ENCODE results near the gene FGGY.
"Not testable (repeated sequence)": the region's sequence is repeated elsewhere in the genome, so short reads cannot be mapped to it uniquely, and the experiment has no call there.

The FGGY gene

DNA sequence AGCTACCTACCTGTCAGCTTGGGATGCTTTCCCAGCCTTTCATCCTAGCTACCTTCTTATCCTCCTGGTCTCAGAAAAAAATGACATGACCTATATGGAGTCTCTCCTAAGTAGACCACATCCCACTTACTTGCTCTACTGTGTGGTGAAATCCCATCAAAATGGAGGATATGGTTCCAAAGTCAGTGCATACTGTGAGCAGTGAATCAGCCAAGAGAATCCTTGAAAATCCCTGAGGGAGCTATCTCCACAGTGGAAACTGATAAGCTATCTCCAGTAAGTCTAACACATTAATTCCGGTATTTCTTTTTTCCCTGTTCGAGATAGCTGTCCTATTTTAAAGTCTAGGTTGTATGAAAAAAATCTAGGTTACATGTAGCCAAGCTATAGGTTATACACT, 189.7 kb downstream of the FGGY start:
- DNase-seq: no peak

DNA sequence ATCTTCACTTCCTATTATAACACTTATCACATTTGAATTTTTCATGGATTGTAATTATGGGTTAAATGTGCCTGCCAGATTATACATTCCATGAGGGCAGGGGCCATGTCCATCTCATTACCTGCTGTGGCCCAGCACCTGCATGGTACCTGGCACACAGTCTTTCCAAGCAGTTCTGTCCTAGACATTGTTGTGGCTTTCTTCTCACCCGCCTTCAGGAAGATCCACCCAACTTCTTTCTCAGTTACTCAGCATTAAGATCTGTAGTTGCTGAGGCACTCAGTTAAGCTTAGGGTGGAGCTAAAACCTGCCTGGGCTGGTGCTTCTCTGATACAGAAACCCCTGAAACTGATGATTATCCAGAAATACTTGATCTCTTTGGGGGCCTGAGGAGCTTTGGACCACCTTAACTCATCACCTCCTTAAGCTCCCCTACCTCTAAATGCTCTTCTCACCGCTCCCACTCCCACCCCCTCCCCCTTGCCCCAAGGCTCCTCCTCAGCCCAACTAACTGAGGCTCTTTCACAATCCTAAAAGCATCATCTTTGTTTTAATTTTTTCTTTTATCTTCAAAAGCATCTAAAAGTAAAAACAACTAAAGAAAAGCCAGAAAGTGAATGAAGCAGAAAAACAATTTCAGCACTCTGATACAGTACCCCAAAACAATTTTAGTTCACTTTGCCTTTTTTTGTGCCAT, 190.6 kb downstream of the FGGY start:
- DNase-seq: no peak

DNA sequence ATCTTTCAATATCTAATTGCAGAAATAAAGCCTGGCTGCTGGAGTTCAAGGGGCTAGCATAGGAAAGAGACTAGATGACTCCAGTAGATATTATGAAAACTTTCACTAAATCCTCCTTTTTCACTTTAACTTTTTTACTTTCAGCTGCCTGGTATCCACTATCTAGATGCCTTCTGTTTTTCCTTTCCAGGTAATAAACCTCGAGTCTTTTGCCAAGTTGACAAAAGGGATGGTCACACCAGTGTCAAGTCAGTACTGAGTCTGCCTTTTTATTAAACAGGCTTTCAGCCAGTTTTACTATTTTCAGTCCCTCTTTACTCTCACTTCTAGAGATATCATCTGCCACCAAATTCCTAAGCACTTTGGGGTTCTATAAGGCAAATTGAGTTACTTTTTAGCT, 195.6 kb downstream of the FGGY start:
- DNase-seq: no peak

DNA sequence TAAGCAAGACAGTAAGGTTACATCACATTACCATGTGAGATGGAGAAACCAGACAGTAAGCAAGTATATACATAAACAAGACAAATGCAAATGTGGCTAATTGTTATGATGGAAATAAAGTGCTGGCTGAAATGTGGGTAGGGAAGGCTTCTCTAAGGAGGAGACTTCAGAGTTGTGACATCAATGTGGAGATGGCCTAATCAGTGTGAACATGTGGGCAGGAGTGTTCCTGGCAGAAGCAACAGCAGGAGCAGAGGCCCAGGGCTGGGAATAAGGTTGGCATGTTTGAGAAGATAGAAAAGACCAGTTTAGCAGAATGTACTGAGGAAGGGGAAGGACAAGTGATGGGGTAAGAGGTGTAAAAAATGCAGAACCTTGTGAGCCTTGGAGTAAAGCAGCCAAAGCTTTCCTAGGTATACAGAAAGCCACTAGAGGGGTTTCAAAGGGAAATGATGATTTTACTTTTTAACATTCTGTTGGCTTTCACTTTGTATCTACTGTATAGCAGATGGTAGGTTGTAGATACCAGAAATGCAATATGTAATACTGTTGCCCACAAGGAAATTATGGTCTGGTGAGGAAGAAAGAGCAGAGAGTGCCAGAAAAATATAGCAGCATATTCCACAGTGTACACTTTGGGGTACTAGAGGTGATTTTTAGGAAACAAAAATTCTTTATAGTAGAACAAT, 197.4 kb downstream of the FGGY start:
- DNase-seq: peak; percentile 60 to 65

DNA sequence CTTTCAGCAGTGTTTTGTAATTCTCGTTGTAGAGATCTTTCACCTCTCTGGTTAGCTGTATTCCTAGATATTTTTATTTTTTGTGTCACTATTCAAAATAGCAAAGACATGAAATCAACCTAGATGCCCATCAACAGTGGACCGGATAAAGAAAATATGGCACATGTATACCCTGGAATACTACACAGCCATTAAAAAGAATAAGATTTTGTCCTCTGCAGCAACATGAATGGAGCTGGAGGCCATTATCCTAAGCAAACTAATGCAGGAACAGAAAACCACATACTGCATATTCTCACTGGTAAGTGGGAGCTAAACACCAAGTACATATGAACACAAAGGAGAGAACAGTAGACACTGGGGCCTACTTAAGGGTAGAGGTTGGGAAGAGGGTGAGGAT, 199.3 kb downstream of the FGGY start:
- DNase-seq: not testable (repeated sequence)

DNA sequence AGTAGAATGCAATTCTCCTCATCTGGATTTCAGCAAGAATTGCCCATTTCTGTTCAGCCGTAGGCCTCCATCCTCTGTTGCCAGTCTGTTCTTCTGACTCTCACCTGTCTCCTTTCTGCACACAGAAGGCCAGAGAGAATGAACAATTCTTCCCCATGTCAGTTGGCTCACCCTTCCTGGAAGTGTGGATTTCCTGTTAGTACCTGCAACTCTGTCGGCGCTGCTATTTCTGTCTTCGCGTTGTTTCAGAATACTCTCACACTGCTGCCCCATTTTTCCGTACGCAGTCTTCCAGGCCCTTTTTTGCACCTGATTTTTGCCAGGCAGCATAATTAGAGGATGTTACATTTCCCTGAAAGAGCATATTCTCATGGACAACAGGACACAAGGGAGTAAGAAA, 200.7 kb downstream of the FGGY start:
- DNase-seq: no peak

DNA sequence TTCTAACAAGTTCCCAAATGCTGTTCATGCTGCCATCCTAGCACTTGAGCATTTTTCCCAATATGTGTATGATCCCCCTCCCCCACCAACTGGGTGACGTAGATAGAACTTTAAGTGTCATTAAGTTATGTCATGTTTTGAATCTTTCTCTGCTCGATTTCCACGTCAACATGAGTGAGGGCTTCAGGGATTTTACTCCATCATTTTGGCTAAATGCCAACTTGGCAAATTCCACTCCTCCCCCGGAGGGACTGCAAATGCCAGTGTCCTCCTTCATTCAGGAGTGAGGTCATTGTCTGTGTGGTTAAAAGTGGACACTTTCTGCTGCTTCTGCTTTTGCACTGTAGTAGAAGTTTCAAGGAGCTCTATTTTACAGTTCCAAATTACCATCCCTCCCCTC, 201.7 kb downstream of the FGGY start:
- DNase-seq: peak; percentile 82 to 86

DNA sequence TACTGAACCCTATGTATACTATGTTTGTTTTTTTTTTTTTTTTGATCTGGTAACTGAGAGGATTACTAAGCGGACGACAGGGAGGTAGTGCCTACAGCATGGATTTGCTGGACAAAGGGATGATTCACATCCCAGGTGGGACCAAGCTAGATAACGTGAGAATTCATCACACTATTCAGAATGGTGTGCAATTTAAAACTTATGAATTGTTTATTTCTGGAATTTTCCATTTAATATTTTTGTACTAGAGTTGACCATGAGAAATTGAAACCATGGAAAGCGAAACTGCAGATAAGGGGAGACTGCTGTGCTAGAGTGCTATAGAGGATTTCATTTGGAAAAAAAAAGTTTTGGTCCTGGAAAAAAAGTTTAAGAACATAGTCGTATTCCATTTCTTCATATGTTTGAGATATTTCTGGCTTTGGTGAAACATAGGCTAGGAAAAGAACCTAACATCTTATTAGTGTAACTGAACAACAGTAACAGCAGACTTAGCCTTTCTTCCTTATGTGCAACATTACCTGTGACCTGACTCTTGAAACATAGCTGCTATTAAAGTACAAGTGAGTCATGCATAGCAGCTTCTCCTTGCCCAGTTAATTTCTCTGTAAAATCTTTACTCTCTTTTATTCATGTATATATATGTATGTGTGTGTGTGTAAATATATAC, 202.5 kb downstream of the FGGY start:
- DNase-seq: no peak

DNA sequence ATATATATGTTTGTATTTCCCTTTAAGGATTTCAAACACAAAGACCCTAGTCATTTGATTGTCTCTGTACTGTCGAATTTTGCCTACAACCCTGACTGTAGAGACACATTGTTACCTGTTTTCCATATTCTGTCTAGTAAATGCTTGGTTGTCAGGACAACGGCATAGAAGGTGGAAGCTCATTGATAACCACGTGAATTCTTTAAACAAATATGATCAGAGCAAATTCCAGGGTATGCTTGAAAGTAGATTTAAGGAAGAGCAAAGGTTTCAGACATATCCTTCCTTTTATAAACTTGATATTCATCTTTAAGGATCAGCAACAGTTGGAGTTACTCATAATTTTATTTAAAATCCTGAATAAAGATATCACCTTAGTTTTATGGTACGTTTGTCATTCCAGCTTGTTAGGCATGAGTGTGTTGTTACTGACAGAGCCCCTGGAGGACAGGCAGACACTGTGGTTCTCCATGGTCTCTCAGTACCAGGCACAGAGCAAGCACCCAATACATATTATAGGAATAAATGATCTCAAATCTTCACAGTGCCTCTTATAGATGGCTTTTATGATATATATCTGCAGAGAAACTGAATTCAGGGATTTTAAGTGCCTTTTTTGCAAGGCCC, 203.2 kb downstream of the FGGY start:
- no peak for DNase-seq

DNA sequence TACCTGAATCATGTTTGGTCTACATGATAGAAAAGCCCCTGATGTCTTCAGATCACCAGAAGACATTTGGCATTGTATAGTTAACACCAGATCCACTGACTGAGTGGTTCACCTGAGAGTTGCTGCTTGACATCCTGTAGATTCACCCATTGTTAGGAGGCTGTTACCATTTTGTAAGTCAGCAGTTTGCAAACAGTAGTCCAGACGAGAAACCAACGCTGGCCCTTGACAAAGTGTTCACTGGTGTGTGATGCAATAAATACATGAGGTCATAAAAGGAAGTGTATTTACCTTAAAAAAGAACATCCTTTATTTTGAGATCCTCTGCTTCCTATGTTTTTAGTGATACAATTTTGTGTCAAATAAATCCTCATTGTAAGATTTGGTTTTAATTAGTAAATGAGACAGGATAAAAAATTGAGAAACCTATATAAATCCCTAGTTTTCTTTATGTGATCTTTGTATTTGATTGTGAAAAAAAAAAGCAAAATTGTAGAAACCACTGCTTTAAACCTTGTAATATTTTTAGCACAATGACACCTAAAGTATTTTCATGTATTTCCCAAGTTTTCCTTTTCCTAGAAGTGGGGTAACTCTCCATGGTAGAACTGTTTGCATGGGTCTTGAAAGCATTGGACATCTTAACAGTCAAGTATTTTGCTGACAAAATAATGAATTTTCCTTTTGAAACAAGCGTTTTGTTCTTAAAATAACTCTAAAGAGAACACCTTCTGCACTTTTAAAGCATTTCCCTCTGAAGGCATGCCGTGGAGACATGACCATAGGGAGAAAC, 204.3 kb downstream of the FGGY start:
- DNase-seq: peak; percentile 63 to 65

DNA sequence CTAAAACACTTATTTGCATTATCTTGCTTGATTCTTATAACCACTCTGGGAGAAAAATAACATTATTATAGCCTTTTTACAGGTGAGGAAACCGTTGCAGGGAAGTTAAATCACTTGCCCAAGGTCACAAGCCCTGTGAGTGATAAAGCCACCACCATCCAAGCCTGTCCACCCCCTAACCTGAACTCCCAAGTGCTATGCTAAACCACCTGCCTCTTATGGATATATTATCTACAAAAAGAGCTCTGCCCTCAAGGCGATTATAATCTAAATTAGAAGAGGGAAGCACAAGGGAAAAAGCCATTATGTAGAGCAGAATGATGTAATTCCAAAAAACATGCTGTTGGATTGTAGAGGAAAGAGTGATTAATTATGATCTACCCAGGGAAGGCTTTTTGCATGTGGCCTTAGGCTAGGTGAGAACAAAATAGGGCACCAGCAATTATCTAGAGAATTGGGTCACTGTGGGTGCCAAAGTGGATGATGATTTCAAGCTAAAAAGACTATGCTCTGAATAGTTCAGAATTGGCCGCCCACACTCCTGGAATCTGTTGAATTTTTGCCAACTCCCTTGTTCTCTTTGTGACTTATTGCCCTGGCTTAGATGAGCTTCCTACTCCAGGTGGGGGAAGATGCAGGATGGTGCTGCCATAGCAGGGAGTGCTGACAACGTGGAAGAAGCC, 205.3 kb downstream of the FGGY start:
- no peak for DNase-seq

DNA sequence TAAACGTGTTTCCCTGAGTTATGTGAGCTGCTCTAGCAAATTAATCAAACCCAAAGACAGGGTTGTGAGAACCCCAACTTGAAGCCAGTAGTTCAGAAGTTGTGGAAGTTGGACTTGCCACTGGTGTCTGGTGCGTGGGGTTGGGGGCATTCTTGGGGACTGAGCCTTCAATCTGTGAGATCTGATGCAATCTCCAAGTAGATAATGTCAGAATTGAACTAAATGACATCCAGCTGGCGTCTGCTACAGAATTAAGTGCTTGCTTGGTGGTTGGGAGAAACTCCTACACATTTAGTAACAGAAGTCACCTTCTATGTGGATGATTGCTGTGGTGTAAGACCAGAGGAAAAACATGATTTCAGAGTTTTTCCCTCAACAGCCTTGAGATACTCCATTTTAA, 207.4 kb downstream of the FGGY start:
- DNase-seq: no peak

DNA sequence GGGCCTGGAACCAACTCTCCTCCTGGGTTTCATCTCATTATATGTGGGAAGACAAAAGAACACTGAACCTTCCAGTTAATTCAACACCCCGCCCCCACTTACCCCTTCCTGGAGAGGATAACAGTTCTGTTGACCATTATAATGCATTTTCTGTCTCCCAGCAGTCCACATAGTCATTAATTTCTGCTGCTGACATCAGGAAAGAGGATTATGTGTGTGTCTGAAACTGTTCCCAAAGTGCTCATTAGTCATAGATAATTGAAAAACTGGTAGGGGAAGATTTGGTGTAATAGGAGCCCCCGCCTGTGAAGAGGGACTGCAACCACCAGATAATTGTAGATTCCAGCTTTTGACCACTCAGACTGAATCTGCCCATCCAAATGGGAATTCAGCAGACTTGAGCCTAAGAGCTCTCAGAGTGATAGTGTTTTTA, 208.7 kb downstream of the FGGY start:
- DNase-seq: no peak

DNA sequence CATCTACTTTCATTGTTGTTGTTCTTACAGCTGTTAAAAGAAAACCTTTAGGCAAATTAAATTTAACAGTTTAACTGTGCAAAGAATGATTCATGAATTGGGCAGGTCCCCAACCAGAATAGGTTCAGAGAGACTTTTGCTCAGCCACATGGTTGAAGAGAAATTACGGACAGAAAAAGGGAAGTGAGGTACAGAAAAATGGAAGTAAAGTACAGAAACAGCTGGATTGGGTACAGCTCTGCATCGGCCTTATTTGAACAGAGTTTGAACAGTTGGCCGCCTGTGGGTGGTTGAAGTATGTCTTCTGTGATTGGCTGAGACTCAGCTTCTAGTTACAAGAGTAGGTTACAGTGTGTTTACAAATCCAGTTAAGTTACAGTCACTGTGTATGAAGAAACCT, 210.1 kb downstream of the FGGY start:
- peak; percentile 88 to 91 for DNase-seq

DNA sequence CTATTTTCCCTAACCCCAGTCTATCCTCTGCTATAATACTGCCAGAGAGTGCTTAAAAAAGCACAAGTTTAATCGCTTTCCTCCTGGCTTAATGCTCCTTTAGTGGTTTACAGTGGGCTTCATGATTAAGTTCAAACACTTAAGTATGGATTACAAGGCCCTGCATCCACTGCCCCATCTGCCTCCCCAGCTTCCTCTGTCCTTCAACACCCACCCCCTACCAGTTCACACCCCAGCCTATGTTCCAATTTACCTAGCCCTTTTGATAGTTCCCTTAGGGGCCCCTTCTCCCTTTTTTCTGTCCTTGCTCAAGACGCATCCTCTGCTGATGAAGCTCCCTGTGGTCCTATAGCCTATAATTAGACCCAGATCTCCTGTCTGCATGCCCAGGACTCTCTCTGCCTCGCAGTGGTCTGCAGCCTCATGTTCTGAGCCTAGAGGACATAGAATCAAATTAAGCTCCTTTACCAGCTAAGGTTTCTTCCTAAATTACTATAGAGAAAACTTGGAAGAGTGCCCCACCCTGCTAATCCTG, 212.5 kb downstream of the FGGY start:
- no peak for DNase-seq

DNA sequence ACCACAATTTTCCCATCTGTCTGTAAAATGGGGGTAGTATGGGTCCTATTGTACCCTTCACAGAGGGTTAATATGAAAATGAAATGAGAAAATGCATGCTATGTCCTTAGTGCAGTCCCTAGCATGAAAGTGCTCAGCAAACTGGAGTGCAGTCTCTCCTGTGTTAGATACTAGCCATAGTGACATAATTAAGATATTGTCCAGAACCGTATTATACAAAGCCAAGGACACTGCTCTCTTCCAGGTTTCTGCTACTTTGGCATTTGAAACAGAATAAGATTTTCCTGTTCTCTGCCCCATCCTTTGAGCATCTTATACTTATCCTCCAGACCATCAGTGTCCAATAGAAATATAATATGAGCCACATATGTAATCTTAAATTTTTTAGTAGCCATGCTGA, 213.4 kb downstream of the FGGY start:
- no peak for DNase-seq

DNA sequence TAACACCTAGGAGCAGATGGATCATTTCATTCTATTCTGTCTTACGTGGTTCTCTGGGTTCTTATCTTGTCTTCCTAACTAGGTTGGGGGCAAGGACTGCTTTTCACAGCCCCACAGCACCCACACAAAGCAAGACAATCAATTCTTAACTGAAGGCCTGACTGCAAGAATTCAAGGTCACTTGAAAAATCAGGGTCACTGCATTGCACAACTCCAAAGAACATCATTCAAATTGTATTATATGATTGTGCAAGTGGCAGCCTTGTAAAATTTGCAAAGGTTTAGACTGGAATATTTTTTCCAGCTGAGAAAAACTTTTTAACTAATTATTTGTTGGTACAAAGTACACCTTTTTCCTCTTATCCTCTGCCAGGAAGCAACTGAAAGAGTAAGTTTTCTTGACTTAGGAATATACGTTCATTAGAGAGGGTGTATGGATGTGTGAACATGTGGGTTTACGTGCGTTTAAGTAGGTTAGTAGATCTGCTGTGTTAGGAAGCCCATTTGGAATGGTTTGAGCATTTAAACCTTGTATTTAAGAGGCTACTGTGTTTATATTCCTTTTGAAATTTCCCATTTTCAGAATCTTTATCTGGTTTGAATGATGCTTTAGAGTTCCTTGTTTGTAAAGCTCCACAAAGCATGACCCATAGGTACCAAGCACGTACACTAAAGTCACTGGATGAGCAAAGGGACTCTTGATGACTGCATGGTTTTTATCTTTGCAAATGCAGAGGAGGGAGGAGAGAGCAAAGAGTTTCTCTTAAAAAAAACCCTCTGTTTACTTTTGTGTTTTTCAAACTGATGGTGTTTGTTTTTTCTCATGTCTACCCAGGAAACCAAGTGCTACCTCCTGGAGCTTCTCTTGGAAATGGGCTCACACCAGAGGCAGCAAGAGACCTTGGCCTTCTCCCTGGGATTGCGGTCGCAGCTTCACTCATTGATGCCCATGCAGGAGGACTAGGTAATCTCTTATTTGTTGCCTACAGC, 214.9 kb downstream of the FGGY start:
- no peak for DNase-seq

DNA sequence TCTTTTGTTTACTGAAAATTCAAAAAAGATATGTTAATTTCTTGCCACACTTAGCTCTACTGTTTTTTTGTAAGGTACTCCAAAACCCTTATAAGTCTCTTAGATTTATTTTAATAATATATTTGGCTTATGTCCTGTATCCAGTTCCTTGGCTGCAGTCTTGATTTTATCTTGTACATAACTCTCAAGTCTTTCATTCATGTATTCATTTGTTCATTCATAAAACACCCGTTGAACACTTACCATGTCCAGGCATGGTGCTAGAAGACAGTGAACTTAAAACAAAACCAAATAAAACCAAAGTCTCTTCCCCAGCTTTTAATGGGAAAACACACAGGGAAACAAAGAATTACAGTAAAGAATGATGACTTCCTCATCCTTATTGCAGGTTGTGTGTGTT, 215.8 kb downstream of the FGGY start:
- DNase-seq: no peak

DNA sequence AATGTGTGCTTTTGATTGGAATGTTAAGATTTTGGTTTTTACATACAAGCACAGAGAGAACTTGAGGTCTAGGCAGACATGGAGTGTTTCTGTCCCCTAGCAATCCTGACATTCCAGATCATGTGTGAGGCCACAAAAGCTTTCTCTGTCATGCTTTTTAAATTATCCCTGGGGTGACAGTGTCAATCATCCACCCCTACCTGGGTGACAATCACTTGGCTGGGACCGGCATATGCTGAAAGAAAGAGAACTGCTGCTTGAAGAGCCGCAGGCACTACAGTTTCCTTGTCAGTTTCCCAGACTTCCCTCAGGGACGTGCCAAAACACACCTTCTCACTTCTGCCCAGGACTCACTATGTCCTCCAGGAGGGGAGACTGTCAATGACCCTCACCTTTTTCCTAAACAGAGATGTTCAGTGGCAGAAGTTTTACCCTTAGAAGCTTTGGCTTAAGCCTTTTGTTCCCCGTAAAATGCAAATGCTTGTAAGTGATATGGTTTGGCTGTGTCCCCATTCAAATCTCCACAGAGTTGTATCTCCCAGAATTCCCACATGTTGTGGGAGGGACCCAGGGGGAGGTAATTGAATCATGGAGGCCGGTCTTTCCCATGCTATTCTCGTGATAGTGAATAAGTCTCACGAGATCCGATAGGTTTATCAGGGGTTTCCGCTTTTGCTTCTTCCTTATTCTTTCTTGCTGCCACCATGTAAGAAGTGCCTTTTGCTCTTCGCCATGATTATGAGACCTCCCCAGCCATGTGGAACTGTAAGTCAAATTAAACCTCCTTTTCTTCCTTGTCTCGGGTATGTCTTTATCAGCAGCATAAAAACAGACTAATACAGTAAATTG, 217.4 kb downstream of the FGGY start:
- DNase-seq: no peak

DNA sequence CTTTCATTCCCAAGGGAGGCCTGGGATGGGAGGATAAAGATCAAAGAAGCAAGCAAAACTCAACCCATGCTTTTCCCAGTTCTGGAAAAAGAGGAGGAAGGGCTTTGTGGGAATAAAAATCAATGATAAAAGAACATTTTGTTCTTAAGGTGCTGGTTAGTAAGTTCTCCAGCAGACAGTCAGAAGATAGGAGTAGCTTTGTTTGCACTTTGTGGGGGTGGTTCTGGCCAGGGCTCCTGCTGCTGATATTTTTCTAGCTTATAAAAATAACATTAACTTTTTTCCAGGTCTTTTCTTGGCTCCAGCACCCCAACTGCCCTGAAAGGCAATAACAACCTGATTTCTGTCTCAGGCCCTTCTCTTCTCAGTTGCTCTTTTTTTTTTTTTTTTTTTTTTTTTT, 220.0 kb downstream of the FGGY start:
- DNase-seq: no peak
